Myocyte (in vitro differentiated cells): ENCODE data around the gene TSHZ3. TPM values are rescaled to one million over a fixed set of nuclear protein-coding genes. Genes with fewer than 3 reads are reported as not detected.

Source experiments
- DNase-seq: peaks from one replicate; pipeline ENCODE4 v3.0.0-alpha.2; 2012; ENCODE audit warnings: low read depth
- total RNA-seq: library from RNA; depleted of rRNA; stranded (reverse); fragments of >200 nt; gene quantifications from 2 replicates; pipeline ENCODE4 v1.2.3, GENCODE V29; 2014

TSHZ3 gene
- total RNA-seq, 1 donor from 2014 or later, result 8.1 TPM

GRCh38 chr19:31355665-31356289 is 6.5 kb upstream of the TSHZ3 start:
- DNase-seq, result no peak

GRCh38 chr19:31354799-31355664 is 5.8 kb upstream of the TSHZ3 start:
- DNase-seq, result no peak

- DNase-seq, result no peak
Observed at GRCh38 chr19:31354316-31354715, 5.1 kb upstream of the TSHZ3 start.

DNA sequence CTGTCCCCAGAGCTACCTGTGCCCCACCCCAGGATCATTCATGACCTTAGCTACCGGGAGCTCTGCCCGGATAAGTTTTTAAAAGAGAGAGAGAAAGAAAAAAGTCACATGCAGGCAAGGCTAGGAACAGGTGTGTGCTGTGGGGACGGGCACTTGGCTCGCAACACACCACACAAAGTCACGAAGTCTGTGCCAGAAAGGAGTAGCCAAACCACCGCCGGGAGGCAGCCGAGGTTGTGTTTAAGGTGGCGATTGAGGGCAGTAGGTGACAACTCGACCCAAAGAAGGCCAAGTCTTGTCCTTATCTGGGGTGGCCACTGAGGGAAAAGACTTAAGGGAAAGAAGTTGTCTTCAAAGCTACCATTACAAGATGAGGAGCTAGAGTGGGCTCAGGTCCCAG is 4.6 kb upstream of the TSHZ3 start:
- DNase-seq, result peak; percentile 43

- no peak for DNase-seq
Observed at GRCh38 chr19:31352782-31353651, 3.8 kb upstream of the TSHZ3 start.

- no peak for DNase-seq
Observed at GRCh38 chr19:31352296-31352781, 3.1 kb upstream of the TSHZ3 start.

DNA sequence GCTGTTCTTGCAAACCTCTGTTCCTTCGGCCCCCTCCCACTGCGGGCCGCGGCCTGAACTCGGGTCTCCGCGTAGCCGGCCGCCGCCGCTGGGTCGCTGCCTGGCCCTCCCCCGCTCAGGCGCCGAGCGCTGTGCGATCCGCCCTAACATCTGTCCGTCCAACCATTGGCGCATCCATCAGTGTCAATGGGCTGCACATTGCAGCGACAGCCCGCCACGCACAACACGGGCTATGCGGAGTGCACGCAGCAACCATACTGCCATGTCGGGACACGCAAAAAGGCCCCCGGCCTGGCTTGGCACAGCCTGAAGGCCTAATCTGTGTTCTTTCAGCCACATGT is 2.6 kb upstream of the TSHZ3 start:
- no peak for DNase-seq

DNA sequence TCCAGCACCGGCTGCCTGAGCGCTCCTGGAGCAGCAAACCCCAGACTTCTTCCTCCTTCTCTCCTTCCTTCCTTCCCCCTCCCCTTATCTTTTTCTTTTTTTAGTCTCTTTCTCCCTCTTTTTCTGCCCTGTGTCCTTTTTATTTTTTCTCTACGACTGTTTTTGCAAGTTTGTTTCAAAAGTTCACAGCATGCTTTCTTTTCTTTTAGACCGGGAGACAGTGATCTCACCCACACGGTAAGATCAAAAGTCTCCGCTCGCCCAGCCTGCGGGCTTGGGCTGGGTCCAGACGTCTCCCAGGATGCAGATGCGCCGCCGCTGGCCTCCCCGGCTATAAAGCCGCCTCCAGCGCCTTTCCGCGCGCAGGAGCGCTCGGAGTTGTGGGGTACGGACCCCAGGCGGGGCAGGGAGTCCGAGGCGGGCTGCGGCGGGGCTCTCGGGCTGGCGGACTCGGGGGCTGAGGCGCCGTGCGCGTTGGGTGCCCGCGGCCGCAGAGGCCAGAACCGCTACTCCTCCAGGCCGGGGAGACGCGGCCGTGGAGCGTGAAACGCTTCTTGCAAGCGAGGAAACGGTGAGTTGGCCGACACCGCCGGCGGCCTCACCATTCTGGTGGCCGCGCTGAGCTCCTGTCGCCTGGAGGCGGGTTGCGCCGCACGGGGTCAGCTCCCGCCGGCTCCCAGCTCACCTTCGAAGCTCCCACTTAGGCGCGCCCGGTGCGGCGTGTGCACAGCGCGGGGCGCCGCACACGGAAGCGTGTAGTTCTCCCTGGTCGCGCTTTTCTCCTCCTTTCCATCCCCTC is 2.0 kb upstream of the TSHZ3 start:
- DNase-seq, result peak; percentile 76

DNA sequence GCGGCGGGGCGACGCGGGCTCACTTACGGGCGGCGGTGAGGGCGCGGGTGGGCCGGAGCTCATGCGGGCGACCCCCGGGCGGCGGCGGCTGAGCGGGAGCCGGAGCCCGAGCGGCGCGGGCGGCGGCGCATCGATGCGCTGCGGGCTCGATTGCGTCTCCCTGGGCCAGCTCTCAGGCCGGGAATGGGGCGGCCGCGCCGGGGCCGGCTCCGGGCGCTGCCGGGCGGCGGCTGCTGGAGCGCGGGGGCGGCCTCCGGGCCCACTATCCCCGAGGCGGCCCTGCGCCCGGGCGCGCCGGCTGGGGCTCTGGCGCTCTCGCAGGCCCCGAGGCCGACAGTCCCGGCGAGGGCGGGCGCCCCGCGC is 1.4 kb upstream of the TSHZ3 start:
- DNase-seq, result peak; percentile 68

DNA sequence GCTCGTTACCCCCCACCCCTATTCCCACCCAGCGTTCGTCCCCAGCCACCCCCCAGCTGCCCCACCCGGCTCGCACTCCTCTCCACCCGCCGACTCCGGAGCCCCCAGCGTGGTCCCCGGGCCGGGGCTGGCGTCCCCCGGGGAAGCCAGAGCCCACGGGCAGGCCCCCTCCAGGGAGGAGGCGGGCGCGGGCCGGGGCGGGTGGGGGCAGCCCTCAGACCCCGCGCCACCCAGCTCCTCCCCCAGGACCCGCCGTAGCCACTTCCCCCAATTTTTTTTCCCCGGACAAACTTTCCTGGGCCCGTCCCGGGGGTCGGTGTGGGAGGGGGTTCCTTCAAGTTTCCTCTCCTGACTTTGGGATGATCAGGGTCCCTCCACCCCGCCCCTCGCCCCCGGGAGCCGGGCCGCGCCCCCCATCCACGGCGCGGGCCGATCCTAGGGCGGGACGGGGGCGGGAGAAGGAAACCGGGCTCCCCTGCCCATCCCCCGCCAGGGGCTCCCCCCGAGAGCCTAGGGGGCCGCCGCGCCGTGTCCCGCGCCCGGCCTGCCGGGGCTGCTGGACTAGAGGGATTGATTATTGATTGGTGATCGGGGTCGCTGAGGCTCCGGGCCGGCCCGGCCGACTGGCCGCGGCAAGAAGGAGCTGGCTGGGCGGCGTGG is 927 bp upstream of the TSHZ3 start:
- DNase-seq, result peak; percentile 54

DNA sequence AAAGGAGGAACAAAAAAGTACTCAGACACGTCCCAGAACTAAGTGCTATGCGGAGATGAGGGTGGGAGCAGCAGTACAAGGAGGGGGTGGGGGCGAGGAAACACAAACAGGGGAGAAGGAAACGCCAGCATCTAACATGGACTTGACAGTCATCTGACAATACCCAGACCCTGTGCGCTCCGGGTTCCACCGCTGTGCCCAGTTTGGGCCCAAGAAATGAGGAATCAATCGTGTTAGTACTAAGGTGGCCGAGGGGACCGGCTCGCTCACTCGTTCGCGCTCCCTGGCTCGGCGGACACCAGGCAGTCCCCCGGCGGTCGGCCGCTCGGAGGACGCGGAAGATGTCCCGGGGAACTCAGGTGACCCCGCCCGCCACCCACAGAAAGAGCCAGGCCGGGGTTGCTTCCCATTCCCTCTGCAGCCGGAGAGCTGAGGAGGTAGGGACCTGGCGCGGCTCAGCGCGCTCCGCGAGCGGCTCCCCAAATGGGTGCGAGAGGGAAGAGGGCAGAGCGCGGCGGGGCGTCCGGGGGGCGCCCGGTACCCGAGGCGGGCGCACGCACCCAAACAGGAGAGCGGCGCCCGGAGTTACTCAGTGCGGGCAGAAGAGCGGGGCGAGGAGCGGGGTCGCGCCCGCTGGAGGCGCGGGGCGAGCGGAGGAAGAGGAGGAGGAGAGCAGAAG is 616 bp downstream of the TSHZ3 start:
- peak; percentile 50 for DNase-seq

DNA sequence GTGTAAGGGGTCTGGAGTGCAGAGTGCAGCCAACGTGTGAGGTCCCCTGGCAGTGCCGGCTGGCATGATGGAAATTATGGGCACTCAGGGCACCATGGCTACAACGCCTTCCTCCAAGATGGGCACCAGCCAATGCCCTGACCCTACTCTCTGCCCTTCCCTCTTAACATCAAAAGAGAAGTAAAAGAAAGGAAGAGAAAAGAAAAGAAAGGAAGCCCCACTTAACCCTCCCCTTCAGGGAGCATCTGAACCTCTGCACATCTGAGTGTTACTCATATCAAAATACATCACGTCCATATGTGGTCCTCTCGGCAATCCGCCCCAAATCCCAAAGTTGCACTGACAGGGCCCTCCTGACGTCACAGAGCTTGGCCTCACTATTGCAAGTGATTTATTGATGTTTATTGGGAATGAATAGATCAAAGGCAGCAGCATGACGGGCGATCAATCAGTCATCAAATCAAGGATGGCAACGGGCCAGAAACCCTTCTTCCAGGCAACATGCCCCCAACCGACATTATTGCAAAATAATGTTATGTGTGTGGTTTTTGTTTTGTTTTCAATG is 1.3 kb downstream of the TSHZ3 start:
- DNase-seq, result no peak

- DNase-seq, result no peak
Observed at GRCh38 chr19:31347354-31347753, 1.9 kb downstream of the TSHZ3 start.

DNA sequence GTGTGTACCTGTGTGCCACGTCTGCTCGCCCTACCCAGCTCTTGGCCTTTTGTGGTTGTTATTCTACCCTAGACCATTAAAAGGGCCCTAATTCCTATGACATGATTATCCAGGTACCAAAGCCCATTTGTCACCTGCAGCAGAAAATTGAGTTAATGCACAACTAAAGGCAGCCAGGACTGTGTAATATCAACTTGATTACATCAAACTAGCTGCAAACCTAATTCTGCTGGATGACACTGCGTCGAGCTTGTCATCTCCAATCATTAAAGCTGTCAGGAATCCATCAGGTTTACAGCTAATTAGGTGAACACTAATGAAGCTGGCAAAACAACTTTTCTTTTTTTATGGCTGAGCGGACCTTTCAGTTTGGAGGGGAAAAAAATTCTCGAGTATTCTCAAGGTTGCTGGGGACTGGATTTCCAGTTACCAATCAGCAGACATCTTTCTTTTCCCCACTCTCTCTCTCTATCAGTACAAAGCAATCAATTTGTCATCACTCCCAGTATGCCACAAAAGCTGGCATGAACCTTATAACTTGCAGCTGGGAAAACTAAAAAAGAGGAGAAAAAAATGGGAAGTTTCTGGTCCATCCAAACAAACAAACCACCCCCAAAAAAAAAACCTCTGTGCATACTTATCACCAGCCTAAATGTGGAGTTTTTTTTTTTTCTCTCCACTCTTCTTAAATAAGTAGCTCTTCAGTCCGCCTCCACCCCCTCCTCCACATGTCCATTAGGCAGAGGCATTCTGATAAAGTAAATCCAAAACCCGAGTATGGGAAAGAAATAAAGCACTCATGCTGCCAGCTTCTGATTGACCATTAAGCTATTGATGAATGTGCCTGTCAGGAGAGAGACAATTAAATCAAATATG is 2.8 kb downstream of the TSHZ3 start:
- no peak for DNase-seq

DNA sequence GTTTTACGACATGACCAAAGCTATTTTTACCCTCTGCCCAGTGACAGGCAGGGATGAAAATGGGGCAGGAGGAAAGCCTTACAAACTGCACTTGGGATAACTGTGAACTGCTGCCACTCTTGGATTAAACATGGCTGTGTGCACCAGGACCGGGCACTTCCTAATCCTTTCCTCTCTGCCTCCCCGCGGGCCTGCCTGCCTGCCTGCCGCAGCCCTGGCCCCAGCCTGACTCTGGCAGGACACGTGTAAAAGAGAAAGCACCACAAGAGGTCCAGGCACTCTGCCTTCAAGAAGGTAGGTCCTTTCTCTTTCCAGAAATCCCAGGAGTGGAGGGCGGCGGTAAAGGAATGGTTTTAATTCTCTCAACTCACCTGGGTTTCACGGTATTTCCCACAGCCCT is 4.8 kb downstream of the TSHZ3 start:
- no peak for DNase-seq

GRCh38 chr19:31342926-31343325 is 6.3 kb downstream of the TSHZ3 start:
- peak; percentile 26 for DNase-seq

DNA sequence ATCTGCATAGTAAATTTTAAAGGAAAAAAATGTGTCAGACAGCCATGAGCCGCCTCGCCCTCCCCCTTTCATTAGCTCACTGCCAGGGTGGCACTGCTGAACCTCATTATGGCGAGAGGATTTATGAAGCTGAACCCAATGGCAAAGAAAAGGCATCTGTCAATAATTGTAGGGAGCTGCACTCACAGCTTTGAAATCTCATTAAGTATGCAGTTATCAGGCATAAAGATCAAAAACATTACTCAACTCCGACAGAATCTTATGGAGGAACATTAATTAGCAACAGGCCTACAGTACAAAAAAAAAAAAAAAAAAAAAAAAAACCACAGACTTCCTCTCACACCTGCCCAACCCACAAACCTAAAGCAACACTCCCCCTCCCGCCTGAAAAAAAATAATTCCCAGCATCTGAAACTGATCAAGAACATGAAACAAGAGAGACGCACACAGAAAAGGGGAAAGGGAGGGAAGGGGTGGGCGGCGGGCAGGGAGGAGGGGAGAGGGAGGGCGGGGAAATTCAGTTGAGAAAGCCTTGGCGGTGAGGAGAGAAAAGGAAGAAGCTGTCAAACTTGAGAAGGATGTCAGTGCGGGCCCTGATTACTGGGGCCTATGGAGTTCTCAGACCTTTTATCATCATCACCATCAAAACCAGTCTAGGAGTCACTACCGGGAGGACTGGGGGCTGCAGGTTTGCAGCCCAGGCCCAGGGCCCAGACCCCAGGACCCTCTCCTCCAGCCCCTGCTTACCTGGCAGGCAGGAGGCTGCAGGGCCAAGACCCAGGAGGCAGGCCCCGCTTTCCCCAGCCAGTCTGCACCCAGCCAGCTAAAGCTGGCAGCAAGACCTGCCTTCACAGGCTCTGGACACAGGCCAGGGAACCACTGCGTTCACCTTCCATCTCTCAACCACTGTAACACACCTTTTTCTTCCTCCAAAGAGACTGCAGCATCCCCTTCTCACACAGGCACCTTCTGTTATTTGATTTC is 8.9 kb downstream of the TSHZ3 start:
- no peak for DNase-seq
